ENCODE measurements around the gene TMEM273.

TMEM273 gene

DNA sequence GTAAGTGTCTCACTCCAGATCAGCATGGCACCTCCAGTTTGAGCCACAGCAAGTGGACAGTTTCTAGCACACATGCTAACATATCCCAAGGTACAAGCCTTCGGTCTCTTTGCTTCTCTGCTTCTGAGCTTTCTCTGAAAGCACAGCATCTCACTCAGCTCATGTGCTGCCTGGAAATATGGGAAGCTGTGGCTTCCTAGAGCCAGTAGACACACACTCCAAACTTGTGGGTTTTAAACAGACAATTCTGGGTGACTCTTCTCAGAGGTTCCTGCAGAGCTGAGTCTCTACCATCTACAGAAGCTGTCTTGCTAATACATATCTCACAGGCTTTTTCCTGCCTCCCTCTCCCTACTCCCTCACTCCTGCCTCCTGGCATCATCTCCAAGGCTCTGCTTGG, 23.9 kb upstream of the TMEM273 start:
- no peak overlapping the region for H3K4me3 ChIP-seq (ENCODE audit: low read depth, low read length)
- no peak for DNase-seq (ENCODE audit: low read depth, low spot score)
- ChIA-PET CTCF (no interaction called here), POLR2A (no interaction called here)
- TF ChIP-seq, protein P1, sequence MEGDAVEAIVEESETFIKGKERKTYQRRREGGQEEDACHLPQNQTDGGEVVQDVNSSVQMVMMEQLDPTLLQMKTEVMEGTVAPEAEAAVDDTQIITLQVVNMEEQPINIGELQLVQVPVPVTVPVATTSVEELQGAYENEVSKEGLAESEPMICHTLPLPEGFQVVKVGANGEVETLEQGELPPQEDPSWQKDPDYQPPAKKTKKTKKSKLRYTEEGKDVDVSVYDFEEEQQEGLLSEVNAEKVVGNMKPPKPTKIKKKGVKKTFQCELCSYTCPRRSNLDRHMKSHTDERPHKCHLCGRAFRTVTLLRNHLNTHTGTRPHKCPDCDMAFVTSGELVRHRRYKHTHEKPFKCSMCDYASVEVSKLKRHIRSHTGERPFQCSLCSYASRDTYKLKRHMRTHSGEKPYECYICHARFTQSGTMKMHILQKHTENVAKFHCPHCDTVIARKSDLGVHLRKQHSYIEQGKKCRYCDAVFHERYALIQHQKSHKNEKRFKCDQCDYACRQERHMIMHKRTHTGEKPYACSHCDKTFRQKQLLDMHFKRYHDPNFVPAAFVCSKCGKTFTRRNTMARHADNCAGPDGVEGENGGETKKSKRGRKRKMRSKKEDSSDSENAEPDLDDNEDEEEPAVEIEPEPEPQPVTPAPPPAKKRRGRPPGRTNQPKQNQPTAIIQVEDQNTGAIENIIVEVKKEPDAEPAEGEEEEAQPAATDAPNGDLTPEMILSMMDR (IDR thresholded peaks at IDR 0.05; ENCODE audit: insufficient read depth, low read length, missing control alignments) = no peak

GRCh38 chr10:49208996-49209395, 20.8 kb upstream of the TMEM273 start:
- CTCF ChIA-PET = no interaction called here
- DNase-seq (ENCODE audit: low read depth, low spot score) = no peak
- TF ChIP-seq, protein P1 (IDR thresholded peaks at IDR 0.05; ENCODE audit: insufficient read depth, low read length, missing control alignments) = no peak
- POLR2A ChIA-PET = no interaction called here
- H3K4me3 ChIP-seq (ENCODE audit: low read depth, low read length) = no peak overlapping the region

DNA sequence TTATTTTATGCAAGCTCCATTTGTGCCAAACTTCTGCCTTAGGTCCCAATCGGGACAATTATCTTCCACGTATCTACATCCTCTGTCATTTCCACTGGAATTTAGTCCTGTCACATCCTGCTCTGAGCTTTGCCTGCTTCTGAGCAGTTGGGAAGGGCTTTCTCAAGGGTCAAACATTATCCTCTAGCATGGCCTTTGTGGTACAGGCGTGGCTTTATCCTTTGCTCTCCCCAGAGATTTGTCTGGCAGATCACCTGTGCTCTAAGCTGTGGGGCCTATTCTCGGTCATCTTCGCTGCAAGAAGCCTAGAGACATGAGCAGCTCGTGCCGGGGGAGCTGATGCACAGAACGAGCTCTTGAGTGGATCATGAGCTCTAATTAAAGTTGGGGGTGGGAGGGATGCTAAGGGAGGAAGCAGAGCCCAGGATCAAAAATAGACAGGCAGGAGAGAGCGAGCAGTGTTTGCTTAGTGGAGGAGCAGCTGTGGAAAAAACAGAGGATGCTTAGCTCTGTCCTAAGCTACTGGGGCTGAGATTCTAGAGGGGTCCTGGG, 19.8 kb upstream of the TMEM273 start:
- ChIA-PET POLR2A (no interaction called here), CTCF (no interaction called here)
- H3K4me3 ChIP-seq (ENCODE audit: low read depth, low read length) = no peak overlapping the region
- DNase-seq (ENCODE audit: low read depth, low spot score) = no peak
- TF ChIP-seq, protein P1 (IDR thresholded peaks at IDR 0.05; ENCODE audit: insufficient read depth, low read length, missing control alignments) = no peak

DNA sequence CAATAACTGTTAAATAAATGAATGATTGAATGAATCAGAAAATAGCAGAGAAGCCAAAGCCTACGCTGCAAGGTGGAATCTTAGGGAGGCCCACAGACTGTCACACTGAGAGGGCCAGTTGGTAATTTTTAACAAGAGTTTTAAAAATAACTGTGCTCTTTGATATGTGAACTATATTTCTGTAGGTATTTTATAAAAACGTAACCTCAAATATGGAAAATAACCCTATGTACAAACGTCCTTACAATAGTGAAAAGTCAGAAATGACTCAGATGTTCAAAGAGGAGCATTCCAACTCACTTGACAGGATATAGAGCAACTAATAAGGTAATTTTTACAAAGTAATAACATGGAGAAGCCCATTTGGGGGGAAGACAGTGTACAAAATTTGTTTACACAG, 18.9 kb upstream of the TMEM273 start:
- TF ChIP-seq, protein P1 (IDR thresholded peaks at IDR 0.05; ENCODE audit: insufficient read depth, low read length, missing control alignments) = no peak
- ChIA-PET CTCF (no interaction called here), POLR2A (no interaction called here)
- H3K4me3 ChIP-seq (ENCODE audit: low read depth, low read length) = no peak overlapping the region
- no peak for DNase-seq (ENCODE audit: low read depth, low spot score)

- ChIA-PET POLR2A (no interaction called here), CTCF (no interaction called here)
- H3K4me3 ChIP-seq (ENCODE audit: low read depth, low read length) = no peak overlapping the region
- DNase-seq (ENCODE audit: low read depth, low spot score) = no peak
- TF ChIP-seq, protein P1 (IDR thresholded peaks at IDR 0.05; ENCODE audit: insufficient read depth, low read length, missing control alignments) = no peak
Observed at GRCh38 chr10:49205206-49205605, 17.0 kb upstream of the TMEM273 start.

- ChIA-PET CTCF (no interaction called here), POLR2A (no interaction called here)
- no peak overlapping the region for H3K4me3 ChIP-seq (ENCODE audit: low read depth, low read length)
- DNase-seq (ENCODE audit: low read depth, low spot score) = no peak
- TF ChIP-seq, protein P1 (IDR thresholded peaks at IDR 0.05; ENCODE audit: insufficient read depth, low read length, missing control alignments) = no peak
Observed at GRCh38 chr10:49204119-49204518, 15.9 kb upstream of the TMEM273 start.
